ENCODE data around the gene IRF2BP1. TPM values are rescaled to one million over a fixed set of nuclear protein-coding genes. Genes with fewer than 3 reads are reported as not detected.

IRF2BP1 gene, protein sequence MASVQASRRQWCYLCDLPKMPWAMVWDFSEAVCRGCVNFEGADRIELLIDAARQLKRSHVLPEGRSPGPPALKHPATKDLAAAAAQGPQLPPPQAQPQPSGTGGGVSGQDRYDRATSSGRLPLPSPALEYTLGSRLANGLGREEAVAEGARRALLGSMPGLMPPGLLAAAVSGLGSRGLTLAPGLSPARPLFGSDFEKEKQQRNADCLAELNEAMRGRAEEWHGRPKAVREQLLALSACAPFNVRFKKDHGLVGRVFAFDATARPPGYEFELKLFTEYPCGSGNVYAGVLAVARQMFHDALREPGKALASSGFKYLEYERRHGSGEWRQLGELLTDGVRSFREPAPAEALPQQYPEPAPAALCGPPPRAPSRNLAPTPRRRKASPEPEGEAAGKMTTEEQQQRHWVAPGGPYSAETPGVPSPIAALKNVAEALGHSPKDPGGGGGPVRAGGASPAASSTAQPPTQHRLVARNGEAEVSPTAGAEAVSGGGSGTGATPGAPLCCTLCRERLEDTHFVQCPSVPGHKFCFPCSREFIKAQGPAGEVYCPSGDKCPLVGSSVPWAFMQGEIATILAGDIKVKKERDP
- 9.0 TPM for polyA plus RNA-seq (2013, experiment 1 of 2)
- 8.9 TPM for polyA plus RNA-seq (2013, experiment 2 of 2)

- peak within 1 kb of the TSS; percentile 20 for H3K23ac ChIP-seq (ENCODE audit: low read length)
Observed at GRCh38 chr19:45885556-45886426, at the start of gene IRF2BP1. Gene IRF2BP1, minus strand, starts transcription at chr19:45886141. Its CDS starts 367 bp downstream, at chr19:45885774.

GRCh38 chr19:45935267-45935666, 49.3 kb upstream of the IRF2BP1 start:
- H3K56ac ChIP-seq (ENCODE audit: low read length), result no peak overlapping the region
- DNase-seq, result no peak
- H2AK5ac ChIP-seq (ENCODE audit: low read length), result no peak overlapping the region

More at GRCh38 chr19:45885556-45886426, at the start of gene IRF2BP1:
- Histone ChIP-seq H3K4me1 (ENCODE audit: control insufficient read depth, low read depth, low read length) (peaks cover 13% of the 10 kb centered on the region), H2BK120ac (ENCODE audit: low read depth, low read length) (no peak within 1 kb of the TSS), H3K56ac (ENCODE audit: low read length) (peak within 1 kb of the TSS; percentile 92), H3K79me2 (ENCODE audit: control insufficient read depth, insufficient read depth, low read length) (peaks cover 5% of the 10 kb centered on the region), H4K8ac (ENCODE audit: low read depth, low read length) (peak within 1 kb of the TSS; percentile 83), H4K5ac (ENCODE audit: low read length) (no peak within 1 kb of the TSS), H3K18ac (ENCODE audit: low read length) (peak within 1 kb of the TSS; percentile 68), H2AK5ac (ENCODE audit: low read length) (no peak within 1 kb of the TSS), H3K79me1 (ENCODE audit: low read length) (peaks cover 2% of the 10 kb centered on the region), H3K4ac (ENCODE audit: low read depth, low read length) (peak within 1 kb of the TSS; percentile 25), H3K27me3 (ENCODE audit: insufficient read depth, low read length, poor library complexity) (no peaks in the 10 kb centered on the region), H3K36me3 (ENCODE audit: control insufficient read depth, insufficient read depth, low read length) (no peaks in the 10 kb centered on the region), H3K9ac (ENCODE audit: low read length) (peak within 1 kb of the TSS; percentile 89), H2BK15ac (replicated peaks; ENCODE audit: low read depth) (no peak within 1 kb of the TSS), H3K27ac (ENCODE audit: low read depth, low read length) (peak within 1 kb of the TSS; percentile 78), H3K4me3 (ENCODE audit: low read length) (peak within 1 kb of the TSS; percentile 71), H3K4me2 (ENCODE audit: low read length) (peak within 1 kb of the TSS; percentile 81), H2BK5ac (ENCODE audit: low read length) (no peak within 1 kb of the TSS)
- DNase-seq, result peak; percentile 96
- no CpG with 5 or more reads among the region's 107 CpGs for WGBS (ENCODE audit: extremely low coverage, insufficient coverage, low lambda C conversion rate)

DNA sequence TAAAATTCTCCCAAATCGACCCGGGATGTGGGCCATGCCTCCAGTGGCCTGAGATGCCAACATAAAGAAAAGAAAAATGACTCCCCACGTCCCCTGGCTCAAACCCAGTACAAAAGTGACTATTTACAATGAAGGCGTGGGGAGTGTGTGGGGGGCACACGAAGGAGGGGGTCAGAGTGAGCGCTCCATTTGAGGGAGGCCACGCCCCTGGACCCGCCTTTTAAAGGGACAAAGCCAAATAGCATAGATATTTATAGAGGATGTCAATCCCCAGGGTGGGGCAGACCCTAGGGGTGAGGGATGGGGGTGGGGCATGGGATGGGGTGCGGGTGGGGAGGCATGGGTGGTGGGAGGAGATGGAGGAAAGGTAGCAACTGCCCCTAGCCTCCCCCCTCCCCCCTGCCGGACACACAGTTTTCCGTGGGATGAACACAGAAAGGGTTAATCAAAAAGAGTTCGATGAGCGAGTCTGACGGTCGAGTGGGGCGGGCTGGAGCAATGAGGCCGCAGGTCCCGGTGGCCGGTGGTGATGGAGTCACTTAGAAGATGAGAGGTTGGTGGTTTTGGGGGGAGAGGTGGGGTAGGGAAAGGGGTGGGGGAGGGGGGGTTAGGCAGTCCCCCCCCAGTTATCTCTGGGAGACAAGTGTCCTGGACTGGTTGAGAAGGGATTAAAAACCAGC, 48.8 kb upstream of the IRF2BP1 start:
- Histone ChIP-seq H3K79me2 (ENCODE audit: control insufficient read depth, insufficient read depth, low read length) (no peaks in the 10 kb centered on the region), H2BK15ac (replicated peaks; ENCODE audit: low read depth) (no peak overlapping the region), H3K36me3 (ENCODE audit: control insufficient read depth, insufficient read depth, low read length) (no peaks in the 10 kb centered on the region), H3K27me3 (ENCODE audit: insufficient read depth, low read length, poor library complexity) (no peaks in the 10 kb centered on the region), H3K18ac (ENCODE audit: low read length) (no peak overlapping the region), H3K79me1 (ENCODE audit: low read length) (no peaks in the 10 kb centered on the region), H4K8ac (ENCODE audit: low read depth, low read length) (no peak overlapping the region), H3K4me1 (ENCODE audit: control insufficient read depth, low read depth, low read length) (no peaks in the 10 kb centered on the region), H3K9ac (ENCODE audit: low read length) (no peak overlapping the region), H3K56ac (ENCODE audit: low read length) (no peak overlapping the region), H3K4ac (ENCODE audit: low read depth, low read length) (no peak overlapping the region), H2BK5ac (ENCODE audit: low read length) (no peak overlapping the region), H3K23ac (ENCODE audit: low read length) (no peak overlapping the region), H4K5ac (ENCODE audit: low read length) (no peak overlapping the region), H2AK5ac (ENCODE audit: low read length) (no peak overlapping the region), H2BK120ac (ENCODE audit: low read depth, low read length) (no peak overlapping the region), H3K4me3 (ENCODE audit: low read length) (no peak overlapping the region), H3K27ac (ENCODE audit: low read depth, low read length) (no peak overlapping the region), H3K4me2 (ENCODE audit: low read length) (no peak overlapping the region)
- no CpG with 5 or more reads among the region's 19 CpGs for WGBS (ENCODE audit: extremely low coverage, insufficient coverage, low lambda C conversion rate)
- DNase-seq, result no peak

More at GRCh38 chr19:45935267-45935666, 49.3 kb upstream of the IRF2BP1 start:
- Histone ChIP-seq H3K27me3 (ENCODE audit: insufficient read depth, low read length, poor library complexity) (no peaks in the 10 kb centered on the region), H3K4me3 (ENCODE audit: low read length) (no peak overlapping the region), H3K18ac (ENCODE audit: low read length) (no peak overlapping the region), H3K79me2 (ENCODE audit: control insufficient read depth, insufficient read depth, low read length) (no peaks in the 10 kb centered on the region), H3K36me3 (ENCODE audit: control insufficient read depth, insufficient read depth, low read length) (no peaks in the 10 kb centered on the region), H3K9ac (ENCODE audit: low read length) (no peak overlapping the region), H3K27ac (ENCODE audit: low read depth, low read length) (no peak overlapping the region), H3K79me1 (ENCODE audit: low read length) (no peaks in the 10 kb centered on the region), H2BK15ac (replicated peaks; ENCODE audit: low read depth) (no peak overlapping the region), H4K8ac (ENCODE audit: low read depth, low read length) (no peak overlapping the region), H2BK120ac (ENCODE audit: low read depth, low read length) (no peak overlapping the region), H3K23ac (ENCODE audit: low read length) (no peak overlapping the region), H3K4ac (ENCODE audit: low read depth, low read length) (no peak overlapping the region), H4K5ac (ENCODE audit: low read length) (no peak overlapping the region), H2BK5ac (ENCODE audit: low read length) (no peak overlapping the region), H3K4me2 (ENCODE audit: low read length) (no peak overlapping the region), H3K4me1 (ENCODE audit: control insufficient read depth, low read depth, low read length) (no peaks in the 10 kb centered on the region)
- WGBS (ENCODE audit: extremely low coverage, insufficient coverage, low lambda C conversion rate), result no CpG with 5 or more reads among the region's 19 CpGs

- no peak overlapping the region for H3K4me2 ChIP-seq (ENCODE audit: low read length)
- H3K27me3 ChIP-seq (ENCODE audit: insufficient read depth, low read length, poor library complexity), result no peaks in the 10 kb centered on the region
- H3K4ac ChIP-seq (ENCODE audit: low read depth, low read length), result no peak overlapping the region
- no CpG with 5 or more reads among the region's 9 CpGs for WGBS (ENCODE audit: extremely low coverage, insufficient coverage, low lambda C conversion rate)
- H3K9ac ChIP-seq (ENCODE audit: low read length), result no peak overlapping the region
- no peak overlapping the region for H3K27ac ChIP-seq (ENCODE audit: low read depth, low read length)
- no peak for DNase-seq
- no peaks in the 10 kb centered on the region for H3K79me2 ChIP-seq (ENCODE audit: control insufficient read depth, insufficient read depth, low read length)
- no peak overlapping the region for H2BK120ac ChIP-seq (ENCODE audit: low read depth, low read length)
- H3K56ac ChIP-seq (ENCODE audit: low read length), result no peak overlapping the region
- no peak overlapping the region for H2AK5ac ChIP-seq (ENCODE audit: low read length)
- no peak overlapping the region for H3K4me3 ChIP-seq (ENCODE audit: low read length)
- H3K18ac ChIP-seq (ENCODE audit: low read length), result no peak overlapping the region
- no peaks in the 10 kb centered on the region for H3K79me1 ChIP-seq (ENCODE audit: low read length)
- no peak overlapping the region for H2BK5ac ChIP-seq (ENCODE audit: low read length)
- H4K8ac ChIP-seq (ENCODE audit: low read depth, low read length), result no peak overlapping the region
- H4K5ac ChIP-seq (ENCODE audit: low read length), result no peak overlapping the region
- H3K4me1 ChIP-seq (ENCODE audit: control insufficient read depth, low read depth, low read length), result no peaks in the 10 kb centered on the region
- no peak overlapping the region for H3K23ac ChIP-seq (ENCODE audit: low read length)
- H2BK15ac ChIP-seq (replicated peaks; ENCODE audit: low read depth), result no peak overlapping the region
- H3K36me3 ChIP-seq (ENCODE audit: control insufficient read depth, insufficient read depth, low read length), result no peaks in the 10 kb centered on the region
Observed at GRCh38 chr19:45933759-45934158, 47.8 kb upstream of the IRF2BP1 start.

- Histone ChIP-seq H3K4me3 (ENCODE audit: low read length) (no peak overlapping the region), H3K4me1 (ENCODE audit: control insufficient read depth, low read depth, low read length) (peaks cover 2% of the 10 kb centered on the region), H4K8ac (ENCODE audit: low read depth, low read length) (no peak overlapping the region), H3K36me3 (ENCODE audit: control insufficient read depth, insufficient read depth, low read length) (no peaks in the 10 kb centered on the region), H3K9ac (ENCODE audit: low read length) (no peak overlapping the region), H3K27ac (ENCODE audit: low read depth, low read length) (no peak overlapping the region), H2BK5ac (ENCODE audit: low read length) (no peak overlapping the region), H3K23ac (ENCODE audit: low read length) (no peak overlapping the region), H3K27me3 (ENCODE audit: insufficient read depth, low read length, poor library complexity) (no peaks in the 10 kb centered on the region), H2AK5ac (ENCODE audit: low read length) (no peak overlapping the region), H4K5ac (ENCODE audit: low read length) (no peak overlapping the region), H3K4me2 (ENCODE audit: low read length) (no peak overlapping the region), H3K79me2 (ENCODE audit: control insufficient read depth, insufficient read depth, low read length) (no peaks in the 10 kb centered on the region), H3K4ac (ENCODE audit: low read depth, low read length) (no peak overlapping the region), H2BK120ac (ENCODE audit: low read depth, low read length) (no peak overlapping the region), H3K18ac (ENCODE audit: low read length) (no peak overlapping the region), H3K56ac (ENCODE audit: low read length) (no peak overlapping the region), H2BK15ac (replicated peaks; ENCODE audit: low read depth) (no peak overlapping the region), H3K79me1 (ENCODE audit: low read length) (no peaks in the 10 kb centered on the region)
- no CpG with 5 or more reads among the region's 3 CpGs for WGBS (ENCODE audit: extremely low coverage, insufficient coverage, low lambda C conversion rate)
- no peak for DNase-seq
Observed at GRCh38 chr19:45931055-45931454, 45.1 kb upstream of the IRF2BP1 start.

Measured in mesendoderm (in vitro differentiated cells).